Astrocyte of the spinal cord (primary cell): ENCODE data around the gene RNGTT.

ENCODE experiments used
- DNase-seq: peaks from one replicate; pipeline ENCODE4 v3.0.0; 2011; ENCODE audit warnings: low read depth, low spot score
- H3K4me3 ChIP-seq: 2 replicates; pipeline ENCODE4 v1.5.1; 2011; ENCODE audit warnings: low read depth, mild to moderate bottlenecking, low read length, moderate library complexity
- in situ Hi-C: cut with HindIII; loops from 2 replicates; pipeline ENCODE4 v1.10.0; 2017; ENCODE audit warnings: low sequenced_read_pairs
- TF ChIP-seq, protein P1 (sequence below): IDR thresholded peaks from 2 replicates; pipeline ENCODE4 v1.5.1; 2012; ENCODE audit warnings: low read depth, mild to moderate bottlenecking, low read length, inconsistent platforms

RNGTT gene

DNA sequence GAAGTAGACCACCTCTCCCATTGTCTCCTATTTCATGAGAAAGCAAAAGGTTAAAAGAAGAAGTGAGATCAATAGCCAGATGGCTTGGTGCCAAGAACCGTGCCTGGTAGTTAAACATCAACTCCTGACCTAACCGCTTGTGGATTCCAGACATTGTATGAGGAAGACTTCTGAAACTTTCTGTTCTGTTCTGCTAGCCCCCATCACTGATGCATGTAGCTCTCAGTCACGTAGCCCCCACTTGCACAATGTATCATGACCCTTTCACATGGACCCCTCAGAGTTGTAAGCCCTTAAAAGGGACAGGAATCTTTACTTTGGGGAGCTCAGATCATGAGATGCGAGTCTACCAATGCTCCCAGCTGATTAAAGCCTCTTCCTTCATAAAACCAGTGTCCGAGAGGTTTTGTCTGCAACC, 301.2 kb downstream of the RNGTT start:
- no peak overlapping the region for H3K4me3 ChIP-seq
- no peak for DNase-seq
- TF ChIP-seq, protein P1, sequence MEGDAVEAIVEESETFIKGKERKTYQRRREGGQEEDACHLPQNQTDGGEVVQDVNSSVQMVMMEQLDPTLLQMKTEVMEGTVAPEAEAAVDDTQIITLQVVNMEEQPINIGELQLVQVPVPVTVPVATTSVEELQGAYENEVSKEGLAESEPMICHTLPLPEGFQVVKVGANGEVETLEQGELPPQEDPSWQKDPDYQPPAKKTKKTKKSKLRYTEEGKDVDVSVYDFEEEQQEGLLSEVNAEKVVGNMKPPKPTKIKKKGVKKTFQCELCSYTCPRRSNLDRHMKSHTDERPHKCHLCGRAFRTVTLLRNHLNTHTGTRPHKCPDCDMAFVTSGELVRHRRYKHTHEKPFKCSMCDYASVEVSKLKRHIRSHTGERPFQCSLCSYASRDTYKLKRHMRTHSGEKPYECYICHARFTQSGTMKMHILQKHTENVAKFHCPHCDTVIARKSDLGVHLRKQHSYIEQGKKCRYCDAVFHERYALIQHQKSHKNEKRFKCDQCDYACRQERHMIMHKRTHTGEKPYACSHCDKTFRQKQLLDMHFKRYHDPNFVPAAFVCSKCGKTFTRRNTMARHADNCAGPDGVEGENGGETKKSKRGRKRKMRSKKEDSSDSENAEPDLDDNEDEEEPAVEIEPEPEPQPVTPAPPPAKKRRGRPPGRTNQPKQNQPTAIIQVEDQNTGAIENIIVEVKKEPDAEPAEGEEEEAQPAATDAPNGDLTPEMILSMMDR: no peak
- in situ Hi-C loops: no loop called here

DNA sequence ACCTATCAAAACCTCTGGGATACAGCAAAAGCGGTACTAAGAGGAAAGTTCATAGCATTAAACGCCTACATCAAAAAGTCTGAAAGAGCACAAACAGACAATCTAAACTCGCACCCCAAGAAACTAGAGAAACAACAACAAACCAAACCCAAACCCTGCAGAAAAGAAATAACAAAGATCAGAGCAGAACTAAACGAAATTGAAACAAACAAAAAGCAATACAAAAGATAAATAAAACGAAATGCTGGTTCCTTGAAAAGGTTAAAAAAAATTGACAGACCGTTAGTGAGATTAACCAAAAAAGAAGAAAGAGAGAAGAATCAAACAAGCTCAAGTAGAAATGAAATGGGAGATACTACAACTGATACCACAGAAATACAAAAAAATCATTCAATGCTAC, 302.3 kb downstream of the RNGTT start:
- no peak overlapping the region for H3K4me3 ChIP-seq
- in situ Hi-C loops: no loop called here
- DNase-seq: no peak
- TF ChIP-seq, protein P1: no peak

DNA sequence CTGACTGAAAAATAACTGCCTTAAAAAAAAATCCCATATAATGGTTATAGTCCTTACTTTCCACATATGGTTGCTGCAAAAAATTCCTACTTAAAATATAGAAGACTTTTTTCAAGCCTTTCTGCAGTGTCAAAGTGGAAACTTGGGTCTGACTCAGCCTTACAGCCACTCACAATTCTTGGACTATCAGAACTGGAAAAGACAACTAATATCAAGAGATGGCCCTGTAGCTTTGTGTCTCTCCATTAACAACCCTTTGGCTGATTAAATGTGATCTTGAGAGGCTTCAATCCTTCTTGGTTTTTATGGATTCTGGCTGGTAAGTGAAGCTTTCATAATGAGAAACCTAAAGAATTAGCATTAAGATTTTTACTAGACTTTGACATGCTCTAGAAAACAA, 307.8 kb downstream of the RNGTT start:
- no peak overlapping the region for H3K4me3 ChIP-seq
- in situ Hi-C loops: no loop called here
- no peak for DNase-seq
- TF ChIP-seq, protein P1: no peak

DNA sequence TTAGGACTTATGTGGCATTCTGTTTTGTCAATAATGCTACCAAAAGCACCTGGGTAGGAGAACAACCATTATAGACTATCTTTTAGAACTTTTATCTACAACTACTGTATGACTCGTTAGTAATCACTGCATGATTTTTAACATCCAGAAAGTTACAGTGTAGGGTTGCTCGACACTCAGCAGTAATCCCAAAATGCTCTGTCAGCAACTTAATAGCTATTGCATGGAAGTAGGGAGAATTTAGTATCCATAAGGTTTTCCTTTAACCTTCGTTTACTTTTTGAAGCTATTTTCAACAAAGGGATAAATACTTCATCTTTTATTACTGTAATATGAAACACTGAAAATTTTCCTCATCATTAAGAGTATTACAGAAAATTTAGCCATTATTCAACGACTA, 309.5 kb downstream of the RNGTT start:
- in situ Hi-C loops: no loop called here

DNA sequence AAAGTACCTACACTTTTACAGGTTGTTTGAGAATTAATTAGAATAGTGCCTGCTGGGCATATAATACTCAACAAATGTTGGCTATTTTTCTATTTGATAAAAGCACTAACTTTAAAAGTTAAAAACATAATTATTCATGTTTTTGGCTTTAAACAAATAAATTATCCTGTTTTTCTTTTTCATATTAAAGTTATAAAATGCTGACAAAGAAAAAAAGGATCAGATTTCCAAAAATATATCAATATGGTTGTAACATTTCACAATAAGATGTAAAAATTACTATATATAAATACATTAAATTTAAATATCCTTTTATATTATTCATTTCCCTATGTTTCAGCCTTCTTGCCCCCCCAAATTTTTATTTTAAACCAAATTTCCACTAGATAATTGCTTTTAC, 312.0 kb downstream of the RNGTT start:
- no peak overlapping the region for H3K4me3 ChIP-seq
- TF ChIP-seq, protein P1: no peak
- in situ Hi-C loops: no loop called here
- DNase-seq: no peak

More for the DNA sequence above, 309.5 kb downstream of the RNGTT start:
- TF ChIP-seq, protein P1: no peak
- no peak overlapping the region for H3K4me3 ChIP-seq
- DNase-seq: no peak

DNA sequence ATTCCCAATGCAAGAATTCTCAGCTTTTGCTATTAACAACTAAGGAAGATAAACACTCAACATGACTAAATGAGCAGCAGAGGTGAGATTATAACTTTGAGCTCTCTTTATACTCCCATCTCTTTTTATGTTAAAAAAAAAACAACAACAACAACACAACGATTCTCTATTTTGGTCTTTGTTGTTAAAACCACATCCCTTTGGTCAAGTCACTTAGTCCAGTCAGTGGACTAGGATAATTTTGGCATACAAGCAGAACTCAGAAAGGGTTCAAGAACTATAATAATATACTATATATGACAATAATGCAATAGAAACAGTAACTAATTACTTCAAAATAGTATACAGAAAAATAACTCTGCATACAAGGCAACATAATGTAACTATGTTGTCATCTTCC, 312.4 kb downstream of the RNGTT start:
- no peak for DNase-seq
- in situ Hi-C loops: no loop called here
- TF ChIP-seq, protein P1: no peak
- H3K4me3 ChIP-seq: no peak overlapping the region

DNA sequence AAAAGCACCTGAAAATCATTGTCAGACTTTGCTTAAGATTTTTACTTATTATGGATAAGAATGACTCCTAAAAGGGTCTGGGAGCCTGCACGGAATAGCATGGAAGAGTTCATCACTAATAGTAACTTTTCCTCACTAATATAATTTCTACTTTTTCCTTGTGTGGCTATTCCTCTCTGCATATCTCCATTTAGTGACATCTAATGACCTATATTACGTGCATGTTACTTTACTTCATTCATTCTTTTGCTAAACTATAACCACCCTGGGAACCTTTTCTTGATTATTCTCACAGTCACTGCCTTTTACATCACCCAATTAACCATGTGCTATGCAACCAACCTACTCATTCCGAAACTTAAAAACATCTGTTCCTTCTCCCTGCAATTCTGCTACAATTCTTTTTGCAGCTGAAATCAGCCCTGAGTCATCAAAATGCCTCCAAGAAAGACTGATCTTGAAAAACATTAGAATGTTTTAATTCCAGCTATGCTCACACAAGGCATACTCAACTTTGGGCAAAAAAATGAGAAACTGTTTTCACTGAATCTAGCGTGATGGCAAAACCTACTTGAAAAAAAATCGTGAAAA, 313.3 kb downstream of the RNGTT start:
- in situ Hi-C loops: no loop called here
- DNase-seq: peak; percentile 73
- TF ChIP-seq, protein P1: no peak
- H3K4me3 ChIP-seq: no peak overlapping the region
